K562 (cell line): ENCODE results near the gene MYO15A. TPM values are rescaled to one million over a fixed set of nuclear protein-coding genes. Genes with fewer than 3 reads are reported as not detected.
A peak's percentile ranks its signal among the peaks of the same experiment; 100 is the strongest.

Source experiments
- ARID1B ChIP-seq: fragments of 450-650 bp; IDR thresholded peaks from 2 replicates; pipeline ENCODE4 v1.6.1; 2016; ENCODE audit warnings: antibody characterized with exemption, mild to moderate bottlenecking, inconsistent platforms
- ARID4B ChIP-seq: sonication (generic); formaldehyde crosslinking; IDR thresholded peaks from 2 replicates; pipeline ENCODE4 v1.8.0; 2022; ENCODE audit warnings: mild to moderate bottlenecking, missing genetic modification reagents
- CEBPB ChIP-seq: fragments of 450-650 bp; IDR thresholded peaks from 2 replicates; pipeline ENCODE4 v1.6.1; 2016; ENCODE audit warnings: missing genetic modification characterization, missing compliant biosample characterization
- CHD1 ChIP-seq: fragments of 200-600 bp; sonication (generic); IDR thresholded peaks from one replicate; pipeline ENCODE4 v1.6.1; 2012; ENCODE audit warnings: mild to moderate bottlenecking, moderate library complexity, low read length, inconsistent platforms
- FIP1L1 ChIP-seq: fragments of 200-400 bp; formaldehyde crosslinking; IDR thresholded peaks from 2 replicates; pipeline ENCODE4 v1.6.1; 2018; ENCODE audit warnings: mild to moderate bottlenecking, low read depth, low read length; ENCODE audit not compliant: poor library complexity, severe bottlenecking
- FOXA1 ChIP-seq: fragments of 450-650 bp; IDR thresholded peaks from 2 replicates; pipeline ENCODE4 v1.6.1; 2016; ENCODE audit warnings: mild to moderate bottlenecking, borderline replicate concordance
- FOXO4 ChIP-seq: fragments of 450-650 bp; formaldehyde crosslinking; IDR thresholded peaks from 2 replicates; pipeline ENCODE4 v1.4.0; 2020; ENCODE audit warnings: mild to moderate bottlenecking, moderate library complexity
- HMG20B ChIP-seq: fragments of 250-450 bp; sonication (Bioruptor Pico); IDR thresholded peaks from 2 replicates; pipeline ENCODE4 v1.5.0; 2021; ENCODE audit warnings: mild to moderate bottlenecking
- KDM5B ChIP-seq: fragments of 200-600 bp; sonication (generic); IDR thresholded peaks from 2 replicates; pipeline ENCODE4 v1.6.1; 2012; ENCODE audit warnings: low read depth, mild to moderate bottlenecking, moderate library complexity, low read length, control low read depth, inconsistent platforms; ENCODE audit not compliant: insufficient replicate concordance
- NEUROD1 ChIP-seq: fragments of 150-350 bp; IDR thresholded peaks from 2 replicates; pipeline ENCODE4 v1.6.1; 2014; ENCODE audit warnings: borderline replicate concordance, low read length, low read depth; ENCODE audit not compliant: partially characterized antibody
- NONO ChIP-seq, 2 experiments: fragments of 200-400 bp in 1 of 2; fragments of 450-650 bp in 1 of 2; formaldehyde crosslinking in 1 of 2; IDR thresholded peaks; 2 replicates each; pipeline ENCODE4 v1.6.1; 2017; ENCODE audit warnings: low read depth in 2 of 2, mild to moderate bottlenecking in 2 of 2, moderate library complexity in 2 of 2, low read length in 1 of 2
- NR2C2 ChIP-seq, 2 experiments: fragments of 200-800 bp in 1 of 2; sonication (Bioruptor generic) in 1 of 2; sonication (generic) in 1 of 2; formaldehyde crosslinking in 1 of 2; IDR thresholded peaks; 2 replicates each; pipeline versions ENCODE4 v1.6.1 to v1.8.0; 2016 to 2022; ENCODE audit warnings: mild to moderate bottlenecking in 1 of 2, missing compliant biosample characterization in 1 of 2, missing genetic modification characterization in 1 of 2, missing genetic modification reagents in 1 of 2
- RBM17 ChIP-seq: fragments of 200-400 bp; formaldehyde crosslinking; IDR thresholded peaks from 2 replicates; pipeline ENCODE4 v1.6.1; 2017; ENCODE audit warnings: low read depth, mild to moderate bottlenecking, low read length, borderline replicate concordance
- RBM22 ChIP-seq: fragments of 200-400 bp; formaldehyde crosslinking; IDR thresholded peaks from 2 replicates; pipeline ENCODE4 v1.6.1; 2018; ENCODE audit warnings: low read length, low read depth; ENCODE audit not compliant: poor library complexity, severe bottlenecking
- SPI1 ChIP-seq: IDR thresholded peaks from 2 replicates; pipeline ENCODE4 v1.6.1; 2011; ENCODE audit warnings: low read depth, low read length, control low read depth, borderline replicate concordance
- TBL1XR1 ChIP-seq, 2 experiments: IDR thresholded peaks; 2 replicates each; pipeline ENCODE4 v1.6.1; 2012; ENCODE audit warnings: improper control_type of control experiment in 2 of 2, low read length in 2 of 2, mild to moderate bottlenecking in 1 of 2
- TFE3 ChIP-seq: fragments of 450-650 bp; formaldehyde crosslinking; IDR thresholded peaks from 2 replicates; pipeline ENCODE4 v1.4.0; 2020; ENCODE audit warnings: mild to moderate bottlenecking, mixed read lengths
- ZNF589 ChIP-seq: fragments of 200-800 bp; sonication (Bioruptor generic); IDR thresholded peaks from 2 replicates; pipeline ENCODE4 v1.6.1; 2016; ENCODE audit warnings: low read depth, missing genetic modification characterization, missing compliant biosample characterization
- polyA plus RNA-seq, 8 experiments: library from polyadenylated mRNA; depleted of rRNA in 4 of 8; stranded (reverse) in 5 of 8; unstranded in 3 of 8; fragments of >200 nt; fragmentation: Nextera tagmentation in 2 of 8; fragmentation: Illumina TruSeq in 1 of 8; extraction: Ambion mirVana in 2 of 8; extraction: Trizol in 1 of 8; gene quantifications; 2 replicates each; pipeline versions ENCODE4 v1.2.1 to v1.2.3, GENCODE V29; 2011 to 2014; ENCODE audit warnings: inconsistent platforms in 1 of 8, missing spikeins in 1 of 8
- total RNA-seq, 7 experiments: library from RNA; depleted of rRNA in 6 of 7; stranded (reverse); fragments of >200 nt in 6 of 7; fragmentation: Illumina TruSeq in 2 of 7; extraction: Trizol in 2 of 7; gene quantifications; 2 replicates each; pipeline versions ENCODE4 v1.2.1 to v1.2.3, GENCODE V29; 2011 to 2021; ENCODE audit warnings: low replicate concordance in 1 of 7

Gene MYO15A
- total and polyA plus RNA-seq, 9 of the 15 experiments (the other 6 are each of a cell fraction or from before 2014, with no cell fraction given) = 0.05 to 0.88 (median 0.14) TPM; not detected in 1

GRCh38 chr17:18087610-18088491, 20.7 kb upstream of the MYO15A start, which contains the start of gene DRG2 (continued):
- no peak for TF ChIP-seq FOXO4 (CRISPR knock-in tag)
- TF ChIP-seq CEBPB = no peak
- TF ChIP-seq TBL1XR1 (IDR thresholded peaks at IDR 0.05; ENCODE audit: low read length in 2 of 2) = peak; percentile 48 to 64; a peak in 2 of 4 replicates
- no peak for TF ChIP-seq TFE3
- peak; percentile 83; the same call in 1 of the 2 replicates for TF ChIP-seq ZNF589 (CRISPR knock-in tag)
- TF ChIP-seq HMG20B (CRISPR knock-in tag) = no peak
- peak; percentile 25; the same call in 1 of the 2 replicates for TF ChIP-seq ARID1B
- no peak for TF ChIP-seq RBM17
- TF ChIP-seq FIP1L1 = peak; percentile 94
- TF ChIP-seq NR2C2 (CRISPR knock-in tag; IDR thresholded peaks at IDR 0.05) = peak; percentile 83
- peak; percentile 91 for TF ChIP-seq NR2C2 (tag; IDR thresholded peaks at IDR 0.05)
- TF ChIP-seq CHD1 = peak; percentile 60
- TF ChIP-seq SPI1 = no peak
- peak; percentile 61 for TF ChIP-seq KDM5B
- 0 out of 4 replicates have a peak, but pooled peaks of 1 of the 2 experiments have one; percentile 53 for TF ChIP-seq NONO (IDR thresholded peaks at IDR 0.05; ENCODE audit: low read depth in 2 of 2, low read length in 1 of 2)
- no peak for TF ChIP-seq FOXA1
- peak; percentile 79 for TF ChIP-seq ARID4B (CRISPR knock-in tag)
- TF ChIP-seq RBM22 = peak; percentile 74
- TF ChIP-seq NEUROD1 = peak; percentile 78
